Gastrocnemius medialis (tissue), 4 donors: ENCODE measurements around the gene KLHDC4. TPM values are rescaled to one million over a fixed set of nuclear protein-coding genes. Genes with fewer than 3 reads are reported as not detected.

Experiments
- ATAC-seq, 2 donors: fragments of 150-250 bp; one replicate each; pipeline ENCODE4 v1.9.1; 2016
- DNase-seq, 2 donors: peaks; one replicate each; pipeline ENCODE4 v3.0.0-alpha.2; 2019
- H3K27ac ChIP-seq, 4 donors: fragments of 200-600 bp; sonication (generic); 1 replicate in 1 of 4; 2 replicates in 3 of 4; pipeline ENCODE4 v1.5.1; 2016 to 2018; ENCODE audit warnings: mild to moderate bottlenecking in 2 of 4, moderate library complexity in 1 of 4
- H3K27me3 ChIP-seq, 3 donors: fragments of 200-600 bp; sonication (generic) in 2 of 3; 1 replicate in 1 of 3; 2 replicates in 2 of 3; pipeline versions ENCODE4 v1.5.1 to v1.6.0; 2016 to 2019; ENCODE audit warnings: mild to moderate bottlenecking in 1 of 3, moderate library complexity in 1 of 3
- H3K36me3 ChIP-seq, 2 donors: fragments of 200-600 bp; sonication (generic) in 1 of 2; one replicate each; pipeline ENCODE4 v1.5.1; 2017 to 2018
- H3K4me1 ChIP-seq, 2 donors: fragments of 200-600 bp; sonication (generic) in 1 of 2; one replicate each; pipeline ENCODE4 v1.5.1; 2016 to 2017; ENCODE audit warnings: mild to moderate bottlenecking in 2 of 2
- H3K4me3 ChIP-seq, 4 donors: fragments of 200-600 bp; sonication (generic) in 3 of 4; 1 replicate in 1 of 4; 2 replicates in 3 of 4; pipeline ENCODE4 v1.5.1; 2016 to 2019; ENCODE audit warnings: mild to moderate bottlenecking in 2 of 4
- H3K9me3 ChIP-seq, 3 donors: fragments of 200-600 bp; sonication (generic) in 2 of 3; 1 replicate in 1 of 3; 2 replicates in 2 of 3; pipeline ENCODE4 v1.5.1; 2016 to 2019
- CTCF ChIP-seq, 5 experiments: fragments of 450-650 bp in 3 of 5; fragments of 200-600 bp in 2 of 5; sonication (generic) in 2 of 5; IDR thresholded peaks in 4 of 5; conservative IDR thresholded peaks in 1 of 5; 1 replicate in 4 of 5; 2 replicates in 1 of 5; pipeline ENCODE4 v1.5.1; 2016 to 2019; ENCODE audit warnings: antibody characterized with exemption in 5 of 5, mild to moderate bottlenecking in 3 of 5, moderate library complexity in 3 of 5
- POLR2A ChIP-seq, 2 donors: fragments of 450-650 bp; IDR thresholded peaks; one replicate each; pipeline ENCODE4 v1.6.1; 2017; ENCODE audit warnings: antibody characterized with exemption in 2 of 2, mild to moderate bottlenecking in 2 of 2, moderate library complexity in 2 of 2
- in situ Hi-C, 4 donors: fragments of 200-750 bp; cut with MboI; loops; one replicate each; pipeline versions ENCODE4 v1.15.0 to v1.8.0; 2017; ENCODE audit warnings: low sequenced_read_pairs in 4 of 4
- intact Hi-C: fragments of 100-400 bp; cut with DNase I; formaldehyde crosslinking; loops from one replicate; pipeline ENCODE4 v1.15.1; 2023; ENCODE audit warnings: low total_unique reads
- total RNA-seq, 4 donors: library from RNA; depleted of rRNA; stranded (reverse); fragments of >200 nt; gene quantifications; one replicate each; pipeline versions ENCODE4 v1.1.0 to v1.2.3, GENCODE V29; 2016

KLHDC4 gene
- total RNA-seq, 4 donors from 2014 or later = 8.2 to 12.7 (median 10.4) TPM

GRCh38 chr16:87697792-87698191, 68.0 kb downstream of the KLHDC4 start:
- no peak for DNase-seq
- H3K4me1 ChIP-seq = no peaks in the 10 kb centered on the region
- no peak overlapping the region for H3K27ac ChIP-seq
- H3K27me3 ChIP-seq = no peaks in the 10 kb centered on the region
- no peak for ATAC-seq
- no peaks in the 10 kb centered on the region for H3K9me3 ChIP-seq
- no peak overlapping the region for H3K4me3 ChIP-seq
- no peak for TF ChIP-seq CTCF (IDR thresholded peaks at IDR 0.05 in 4 of 5, conservative IDR thresholded peaks at IDR 0.05 in 1 of 5)
- no peak for TF ChIP-seq POLR2A (IDR thresholded peaks at IDR 0.05)
- H3K36me3 ChIP-seq = no peaks in the 10 kb centered on the region
- intact Hi-C loops = no loop called here
- in situ Hi-C loops = no loop called here

GRCh38 chr16:87697256-87697655, 68.5 kb downstream of the KLHDC4 start:
- Histone ChIP-seq H3K27me3 (no peaks in the 10 kb centered on the region), H3K9me3 (no peaks in the 10 kb centered on the region), H3K4me3 (no peak overlapping the region), H3K36me3 (no peaks in the 10 kb centered on the region), H3K27ac (no peak overlapping the region), H3K4me1 (no peaks in the 10 kb centered on the region)
- intact Hi-C loops (no loop called here), in situ Hi-C loops (no loop called here)
- DNase-seq (no peak), ATAC-seq (no peak)
- TF ChIP-seq CTCF (IDR thresholded peaks at IDR 0.05 in 4 of 5, conservative IDR thresholded peaks at IDR 0.05 in 1 of 5) (no peak), POLR2A (IDR thresholded peaks at IDR 0.05) (no peak)

DNA sequence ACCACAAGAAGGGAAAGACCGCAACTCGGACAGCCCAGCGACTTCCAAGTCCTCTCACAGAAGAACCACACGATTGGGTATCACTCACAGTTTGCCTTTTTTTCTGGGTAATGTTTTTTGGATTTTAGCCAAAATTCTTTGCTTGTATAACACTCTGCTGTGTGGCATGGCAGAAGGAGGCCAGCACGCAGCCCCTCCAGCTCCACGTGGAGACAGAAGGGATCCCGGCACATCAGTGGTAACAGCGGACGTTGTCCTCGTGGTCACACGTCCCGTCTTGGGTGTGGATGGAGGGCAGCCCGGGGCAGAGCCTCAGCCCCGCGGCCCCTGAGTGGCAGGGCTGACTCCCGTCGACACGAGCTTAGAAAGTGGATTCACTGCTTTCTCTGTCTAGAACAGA, 69.1 kb downstream of the KLHDC4 start:
- Histone ChIP-seq H3K4me1 (no peaks in the 10 kb centered on the region), H3K4me3 (no peak overlapping the region), H3K36me3 (no peaks in the 10 kb centered on the region), H3K27ac (no peak overlapping the region), H3K27me3 (peaks cover 0 to 3% (median under 1%) of the 10 kb centered on the region in 3 donors), H3K9me3 (no peaks in the 10 kb centered on the region)
- intact Hi-C loops (no loop called here), in situ Hi-C loops (no loop called here)
- TF ChIP-seq CTCF (IDR thresholded peaks at IDR 0.05 in 4 of 5, conservative IDR thresholded peaks at IDR 0.05 in 1 of 5) (no peak), POLR2A (IDR thresholded peaks at IDR 0.05) (no peak)
- DNase-seq = no peak
- ATAC-seq = no peak

DNA sequence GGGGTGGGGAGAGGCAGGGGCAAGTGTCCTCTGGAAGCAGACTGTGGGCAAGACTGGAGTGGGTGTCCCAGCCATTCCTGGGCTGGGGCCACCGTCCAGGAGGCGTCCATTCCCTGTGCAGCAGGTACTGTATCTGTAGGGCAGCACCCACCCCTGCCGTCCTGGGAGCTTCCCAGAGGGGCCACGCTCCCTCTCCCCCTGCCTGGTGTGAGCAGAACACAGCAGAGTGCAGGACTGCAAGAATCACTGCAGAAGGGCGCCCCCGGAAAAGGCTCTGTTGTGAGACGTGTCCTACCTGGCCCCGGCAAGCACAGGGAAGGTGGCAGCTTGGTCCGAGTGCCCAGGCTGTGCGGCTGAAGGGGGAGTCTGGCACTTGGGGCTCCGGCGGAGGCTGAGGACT, 70.3 kb downstream of the KLHDC4 start:
- Histone ChIP-seq H3K9me3 (no peaks in the 10 kb centered on the region), H3K27ac (no peak overlapping the region), H3K4me3 (no peak overlapping the region), H3K4me1 (no peaks in the 10 kb centered on the region), H3K36me3 (no peaks in the 10 kb centered on the region), H3K27me3 (peaks cover 2 to 15% (median 12%) of the 10 kb centered on the region in 3 donors)
- DNase-seq (no peak), ATAC-seq (no peak)
- intact Hi-C loops = no loop called here
- in situ Hi-C loops = no loop called here
- no peak for TF ChIP-seq CTCF (IDR thresholded peaks at IDR 0.05 in 4 of 5, conservative IDR thresholded peaks at IDR 0.05 in 1 of 5)
- TF ChIP-seq POLR2A (IDR thresholded peaks at IDR 0.05) = no peak

- H3K4me3 ChIP-seq = no peak overlapping the region
- no peak overlapping the region for H3K27ac ChIP-seq
- no peaks in the 10 kb centered on the region for H3K36me3 ChIP-seq
- intact Hi-C loops = no loop called here
- no peaks in the 10 kb centered on the region for H3K9me3 ChIP-seq
- in situ Hi-C loops = no loop called here
- ATAC-seq = no peak
- DNase-seq = no peak
- H3K4me1 ChIP-seq = no peaks in the 10 kb centered on the region
- TF ChIP-seq CTCF (IDR thresholded peaks at IDR 0.05 in 4 of 5, conservative IDR thresholded peaks at IDR 0.05 in 1 of 5) (no peak), POLR2A (IDR thresholded peaks at IDR 0.05) (no peak)
- H3K27me3 ChIP-seq = peaks cover 8 to 21% (median 16%) of the 10 kb centered on the region in 3 donors
Measured at GRCh38 chr16:87694441-87695125, 71.2 kb downstream of the KLHDC4 start.
